Hematopoietic multipotent progenitor cell treated with erythropoietin and hydrocortisone succinate and interleukin-3 and kit ligand, for 4 days (in vitro differentiated cells): ENCODE data around the gene SKIL.

Experiments used
- DNase-seq: peaks from one replicate; pipeline ENCODE4 v3.0.0-alpha.2; 2015

SKIL gene

DNA sequence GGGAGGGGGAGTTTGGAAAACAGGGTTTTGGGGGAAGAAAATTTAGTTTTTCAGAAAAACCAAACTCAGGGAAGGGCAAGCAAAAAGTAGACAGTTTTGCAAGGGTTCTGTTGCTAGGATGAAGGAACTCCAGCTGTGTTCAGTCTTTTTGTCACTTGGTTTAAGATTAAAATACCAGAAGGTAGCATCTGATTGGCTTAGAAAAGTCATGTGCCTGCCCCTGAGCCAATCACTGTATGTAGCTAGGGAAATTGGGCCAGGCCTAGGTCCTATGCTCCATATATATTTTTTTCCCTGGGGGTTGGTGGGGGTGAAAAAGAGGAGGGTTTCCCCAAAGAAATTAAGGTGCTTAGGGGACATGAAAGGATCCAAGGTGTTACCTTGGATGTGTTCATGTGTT lies 85.4 kb downstream of the SKIL start:
- DNase-seq, result no peak

DNA sequence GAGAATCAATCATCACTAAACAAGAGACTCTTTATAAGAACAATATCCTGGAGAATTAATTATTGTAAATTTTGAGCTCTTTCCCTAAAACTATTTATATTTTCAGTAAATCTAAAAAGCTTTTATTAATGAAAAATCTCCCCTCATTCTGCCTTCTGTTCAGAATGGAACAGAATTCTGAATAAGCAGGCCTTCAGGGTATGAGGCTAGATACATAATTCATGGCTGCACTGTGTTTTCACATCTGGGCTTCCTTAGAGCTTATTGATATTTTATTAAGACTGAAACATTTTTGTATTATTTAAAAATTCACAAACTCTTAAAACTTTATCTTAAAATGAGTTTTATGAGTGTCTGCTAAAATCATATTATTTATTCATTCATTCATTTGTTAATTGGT lies 85.9 kb downstream of the SKIL start:
- no peak for DNase-seq
